SU-DHL-6 (cell line): Measurements from ENCODE around the gene C6orf15.

Experiments used
- H2AFZ ChIP-seq: fragments of 200-600 bp; sonication (generic); 2 replicates; pipeline ENCODE4 v1.6.1; 2014; ENCODE audit warnings: low read depth, mild to moderate bottlenecking, moderate library complexity, mixed read lengths, antibody characterized with exemption, low read length; ENCODE audit not compliant: severe bottlenecking
- H3F3A ChIP-seq: fragments of 200-600 bp; shearing (Covaris generic); 2 replicates; pipeline ENCODE4 v1.6.0; 2016; ENCODE audit warnings: antibody characterized with exemption, mild to moderate bottlenecking; ENCODE audit not compliant: insufficient read depth
- H3K27ac ChIP-seq: fragments of 200-600 bp; sonication (generic); 2 replicates; pipeline ENCODE4 v1.5.1; 2016; ENCODE audit warnings: low read depth, mild to moderate bottlenecking, low read length, moderate library complexity, mixed read lengths
- H3K27me3 ChIP-seq: fragments of 200-600 bp; sonication (generic), shearing (Covaris generic); 2 replicates; pipeline ENCODE4 v1.6.0; 2014; ENCODE audit warnings: mild to moderate bottlenecking, low read length
- H3K36me3 ChIP-seq: fragments of 200-600 bp; sonication (generic); 2 replicates; pipeline ENCODE4 v1.6.1; 2014; ENCODE audit warnings: mild to moderate bottlenecking, low read length, mixed read lengths
- H3K4me2 ChIP-seq: fragments of 300-600, 200-600 bp; shearing (Covaris generic), sonication (generic); 2 replicates; pipeline ENCODE4 v1.6.0; 2014; ENCODE audit warnings: low read length, low read depth, mild to moderate bottlenecking; ENCODE audit not compliant: poor library complexity, severe bottlenecking
- H3K4me3 ChIP-seq: fragments of 200-600 bp; sonication (generic); 2 replicates; pipeline ENCODE4 v1.5.1; 2014; ENCODE audit warnings: antibody characterized with exemption, low read length, mild to moderate bottlenecking, mixed read lengths; ENCODE audit not compliant: insufficient read depth, poor library complexity, severe bottlenecking
- H3K79me2 ChIP-seq: fragments of 200-600 bp; sonication (generic); 2 replicates; pipeline ENCODE4 v1.6.1; 2014; ENCODE audit warnings: mild to moderate bottlenecking, low read length, moderate library complexity; ENCODE audit not compliant: insufficient read depth
- H3K9ac ChIP-seq: fragments of 200-600 bp; sonication (generic); 2 replicates; pipeline ENCODE4 v1.7.0; 2014; ENCODE audit warnings: mild to moderate bottlenecking, low read length
- H3K9me2 ChIP-seq: fragments of 200-600 bp; sonication (generic); replicated peaks from 2 replicates; pipeline ENCODE4 v1.6.1; 2014; ENCODE audit warnings: low read length; ENCODE audit not compliant: insufficient read depth
- H3K9me3 ChIP-seq: fragments of 200-600 bp; sonication (generic); 2 replicates; pipeline ENCODE4 v1.6.1; 2014; ENCODE audit warnings: low read length, mixed read lengths; ENCODE audit not compliant: insufficient read depth
- H4K20me1 ChIP-seq: fragments of 200-600 bp; sonication (generic); 2 replicates; pipeline ENCODE4 v1.6.1; 2014; ENCODE audit warnings: low read depth, mild to moderate bottlenecking, antibody characterized with exemption, low read length, moderate library complexity, mixed read lengths
- CTCF ChIP-seq: fragments of 200-600 bp; sonication (generic); IDR thresholded peaks from one replicate; pipeline ENCODE4 v1.5.1; 2017; ENCODE audit warnings: antibody characterized with exemption, mild to moderate bottlenecking, low read length, moderate library complexity; ENCODE audit not compliant: insufficient read depth, poor library complexity, severe bottlenecking
- EZH2phosphoT487 ChIP-seq: fragments of 200-600 bp; sonication (generic), shearing (Covaris generic); conservative IDR thresholded peaks from 2 replicates; pipeline ENCODE4 v1.6.1; 2018; ENCODE audit warnings: mild to moderate bottlenecking, antibody characterized with exemption, low read length, moderate library complexity, mixed read lengths

Gene C6orf15

GRCh38 chr6:31125162-31125561, 12.8 kb upstream of the C6orf15 start:
- H3K9me2 ChIP-seq = no peaks in the 10 kb centered on the region
- H3K4me2 ChIP-seq = no peak overlapping the region
- H4K20me1 ChIP-seq = no peaks in the 10 kb centered on the region
- H3K9ac ChIP-seq = no peak overlapping the region
- H3K79me2 ChIP-seq = no peaks in the 10 kb centered on the region
- H3K9me3 ChIP-seq = no peaks in the 10 kb centered on the region
- no peaks in the 10 kb centered on the region for H3K36me3 ChIP-seq
- TF ChIP-seq EZH2phosphoT487 (no peak), CTCF (no peak)
- no peak overlapping the region for H2AFZ ChIP-seq
- no peak overlapping the region for H3K4me3 ChIP-seq
- no peaks in the 10 kb centered on the region for H3K27me3 ChIP-seq
- no peak overlapping the region for H3K27ac ChIP-seq
- H3F3A ChIP-seq = no peaks in the 10 kb centered on the region

- no peaks in the 10 kb centered on the region for H3K36me3 ChIP-seq
- no peaks in the 10 kb centered on the region for H3K9me2 ChIP-seq
- H2AFZ ChIP-seq = no peak overlapping the region
- no peak overlapping the region for H3K4me2 ChIP-seq
- no peak overlapping the region for H3K4me3 ChIP-seq
- H4K20me1 ChIP-seq = no peaks in the 10 kb centered on the region
- H3F3A ChIP-seq = no peaks in the 10 kb centered on the region
- H3K27ac ChIP-seq = no peak overlapping the region
- TF ChIP-seq CTCF (no peak), EZH2phosphoT487 (no peak)
- no peaks in the 10 kb centered on the region for H3K27me3 ChIP-seq
- no peaks in the 10 kb centered on the region for H3K9me3 ChIP-seq
- no peaks in the 10 kb centered on the region for H3K79me2 ChIP-seq
- no peak overlapping the region for H3K9ac ChIP-seq
Observed at GRCh38 chr6:31122791-31123706, 10.7 kb upstream of the C6orf15 start.

- Histone ChIP-seq H3K4me2 (no peak overlapping the region), H2AFZ (no peak overlapping the region), H3K9me2 (no peaks in the 10 kb centered on the region), H3K79me2 (no peaks in the 10 kb centered on the region), H3F3A (no peaks in the 10 kb centered on the region), H3K27ac (no peak overlapping the region), H3K4me3 (no peak overlapping the region), H3K27me3 (no peaks in the 10 kb centered on the region), H3K9ac (no peak overlapping the region), H3K9me3 (no peaks in the 10 kb centered on the region), H3K36me3 (no peaks in the 10 kb centered on the region), H4K20me1 (no peaks in the 10 kb centered on the region)
- TF ChIP-seq EZH2phosphoT487 (no peak), CTCF (no peak)
Observed at GRCh38 chr6:31121131-31121790, 8.9 kb upstream of the C6orf15 start.
